Stimulated activated CD8-positive, alpha-beta memory T cell treated with anti-CD3 and anti-CD28 coated beads, Interleukin-7, amount 100 ng/mL, for 48 hours (primary cell): ENCODE measurements around the gene DNM1.

Experiments used
- DNase-seq, 2 donors: peaks; one replicate each; pipeline ENCODE4 v3.0.0-alpha.2; 2020; ENCODE audit warnings: low read depth in 1 of 2; ENCODE audit errors: extremely low read depth in 1 of 2

The DNM1 gene

GRCh38 chr9:128249908-128250838 is 47.0 kb downstream of the DNM1 start:
- DNase-seq, result peak; percentile 92 to 96

GRCh38 chr9:128250839-128251731 is 47.9 kb downstream of the DNM1 start:
- no peak for DNase-seq

- no peak for DNase-seq
Measured at GRCh38 chr9:128251732-128252100, 48.5 kb downstream of the DNM1 start.

- DNase-seq, result no peak
Measured at GRCh38 chr9:128252317-128253139, 49.3 kb downstream of the DNM1 start.

GRCh38 chr9:128253140-128253990 is 50.2 kb downstream of the DNM1 start:
- no peak for DNase-seq

- DNase-seq, result no peak
Measured at GRCh38 chr9:128253991-128254346, 50.8 kb downstream of the DNM1 start.

GRCh38 chr9:128254362-128254761 is 51.2 kb downstream of the DNM1 start:
- no peak for DNase-seq

- no peak for DNase-seq
Measured at GRCh38 chr9:128254855-128255759, 51.9 kb downstream of the DNM1 start.

- no peak for DNase-seq
Measured at GRCh38 chr9:128257086-128257825, 54.1 kb downstream of the DNM1 start.

GRCh38 chr9:128257907-128258306 is 54.7 kb downstream of the DNM1 start:
- DNase-seq, result no peak

- DNase-seq, result no peak
Measured at GRCh38 chr9:128258326-128258725, 55.1 kb downstream of the DNM1 start.

GRCh38 chr9:128259156-128259555 is 56.0 kb downstream of the DNM1 start:
- DNase-seq, result no peak

GRCh38 chr9:128260340-128260739 is 57.2 kb downstream of the DNM1 start:
- DNase-seq, result no peak

GRCh38 chr9:128262687-128263086 is 59.5 kb downstream of the DNM1 start:
- DNase-seq, result no peak

- DNase-seq, result no peak
Measured at GRCh38 chr9:128265348-128265847, 62.2 kb downstream of the DNM1 start.

GRCh38 chr9:128266868-128267590 is 63.9 kb downstream of the DNM1 start:
- DNase-seq, result no peak

GRCh38 chr9:128271112-128271511 is 67.9 kb downstream of the DNM1 start:
- DNase-seq, result no peak
